Panc1 (cell line): ENCODE results near the gene SETD7.

Experiments used
- CTCF ChIP-seq: fragments of 450-650 bp; IDR thresholded peaks from 2 replicates; pipeline ENCODE4 v1.5.1; 2017; ENCODE audit warnings: mild to moderate bottlenecking
- POLR2AphosphoS5 ChIP-seq: IDR thresholded peaks from 2 replicates; pipeline ENCODE4 v1.6.1; 2012; ENCODE audit warnings: mild to moderate bottlenecking, low read depth, low read length, moderate library complexity
- REST ChIP-seq, 2 experiments: IDR thresholded peaks; 2 replicates each; pipeline ENCODE4 v1.6.1; 2011 to 2012; ENCODE audit warnings: low read depth in 2 of 2, control low read depth in 1 of 2, low read length in 1 of 2, mild to moderate bottlenecking in 1 of 2, moderate library complexity in 1 of 2; ENCODE audit not compliant: insufficient read depth in 1 of 2
- SIN3A ChIP-seq: IDR thresholded peaks from 2 replicates; pipeline ENCODE4 v1.6.1; 2012; ENCODE audit warnings: low read depth, mild to moderate bottlenecking, low read length, moderate library complexity, borderline replicate concordance; ENCODE audit not compliant: insufficient read depth

GRCh38 chr4:139547979-139548378 lies 8.0 kb downstream of the SETD7 start:
- no peak for TF ChIP-seq CTCF
- TF ChIP-seq POLR2AphosphoS5, result no peak
- TF ChIP-seq SIN3A, result no peak
- TF ChIP-seq REST (IDR thresholded peaks at IDR 0.05; ENCODE audit: insufficient read depth in 1 of 2, low read depth in 2 of 2, low read length in 1 of 2), result no peak
